ENCODE measurements around the gene PDLIM7. TPM values are rescaled to one million over a fixed set of nuclear protein-coding genes. Genes with fewer than 3 reads are reported as not detected.

PDLIM7 gene
- total RNA-seq, 1 experiment from 2014 or later, result 132 TPM

GRCh38 chr5:177491983-177492746 is 5.2 kb downstream of the PDLIM7 start:
- ChIA-PET CTCF (interaction anchor here (0.8 kb wide), 1 partner anchor 37 kb away, joined by 3 read pairs; no protein-coding TSS in a partner anchor), POLR2A (ENCODE audit: low non-redundant PET) (interaction anchor here (0.6 kb wide), 1 partner anchor 12 kb away, joined by 3 read pairs; no protein-coding TSS in a partner anchor)
- Histone ChIP-seq H3K9me3 (ENCODE audit: low read depth, low read length, poor library complexity, severe bottlenecking) (no peaks in the 10 kb centered on the region), H3K27me3 (replicated peaks; ENCODE audit: insufficient read depth, low read depth, low read length, poor library complexity) (no peaks in the 10 kb centered on the region), H3K36me3 (ENCODE audit: insufficient read depth, low read length, poor library complexity, severe bottlenecking) (peaks cover 18% of the 10 kb centered on the region), H3K4me1 (ENCODE audit: insufficient read depth, low read length, poor library complexity, severe bottlenecking) (peaks cover 54% of the 10 kb centered on the region), H3K4me3 (ENCODE audit: low read depth, low read length, poor library complexity, severe bottlenecking) (no peak overlapping the region), H3K27ac (ENCODE audit: low read depth, low read length, poor library complexity, severe bottlenecking) (no peak overlapping the region)
- TF ChIP-seq, protein P1, sequence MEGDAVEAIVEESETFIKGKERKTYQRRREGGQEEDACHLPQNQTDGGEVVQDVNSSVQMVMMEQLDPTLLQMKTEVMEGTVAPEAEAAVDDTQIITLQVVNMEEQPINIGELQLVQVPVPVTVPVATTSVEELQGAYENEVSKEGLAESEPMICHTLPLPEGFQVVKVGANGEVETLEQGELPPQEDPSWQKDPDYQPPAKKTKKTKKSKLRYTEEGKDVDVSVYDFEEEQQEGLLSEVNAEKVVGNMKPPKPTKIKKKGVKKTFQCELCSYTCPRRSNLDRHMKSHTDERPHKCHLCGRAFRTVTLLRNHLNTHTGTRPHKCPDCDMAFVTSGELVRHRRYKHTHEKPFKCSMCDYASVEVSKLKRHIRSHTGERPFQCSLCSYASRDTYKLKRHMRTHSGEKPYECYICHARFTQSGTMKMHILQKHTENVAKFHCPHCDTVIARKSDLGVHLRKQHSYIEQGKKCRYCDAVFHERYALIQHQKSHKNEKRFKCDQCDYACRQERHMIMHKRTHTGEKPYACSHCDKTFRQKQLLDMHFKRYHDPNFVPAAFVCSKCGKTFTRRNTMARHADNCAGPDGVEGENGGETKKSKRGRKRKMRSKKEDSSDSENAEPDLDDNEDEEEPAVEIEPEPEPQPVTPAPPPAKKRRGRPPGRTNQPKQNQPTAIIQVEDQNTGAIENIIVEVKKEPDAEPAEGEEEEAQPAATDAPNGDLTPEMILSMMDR (conservative IDR thresholded peaks at IDR 0.05; ENCODE audit: low read depth, low read length), result no peak
- no peak for TF ChIP-seq EZH2 (IDR thresholded peaks at IDR 0.05; ENCODE audit: borderline replicate concordance, low read depth, low read length, poor library complexity, severe bottlenecking)
- intact Hi-C loops (cut with micrococcal nuclease; ENCODE audit: unreplicated experiment), result no loop called here
- no TSS peak for BruUV-seq (replicated peaks)
- DNase-seq (ENCODE audit: low spot score), result no peak

DNA sequence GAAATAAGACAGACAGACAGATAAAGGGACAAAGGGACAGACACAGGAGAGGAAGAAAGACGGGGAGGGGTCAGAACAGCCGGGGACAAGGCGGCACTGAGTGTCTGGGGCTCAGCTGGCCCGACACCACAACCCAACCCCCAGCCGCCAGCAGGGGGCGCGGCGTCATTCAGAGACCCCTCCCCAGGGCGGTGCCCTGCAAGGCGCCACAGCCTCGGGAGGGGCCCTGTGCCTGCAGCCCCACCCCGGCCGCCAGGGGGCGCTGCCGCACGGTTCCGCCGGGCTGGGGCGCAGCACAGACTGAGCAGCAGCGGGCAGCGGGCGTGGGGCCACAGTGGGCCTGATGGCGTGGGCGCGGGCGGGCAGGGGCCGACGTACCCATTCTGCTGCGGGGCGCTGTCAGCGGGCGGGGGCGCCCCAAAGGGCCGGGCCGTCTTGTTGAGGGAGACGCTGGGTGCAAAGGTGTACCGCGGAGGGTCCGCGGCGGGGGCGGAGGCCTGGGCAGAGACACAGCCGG is 5.9 kb downstream of the PDLIM7 start:
- CTCF ChIA-PET, result interaction anchor here (0.6 kb wide), 1 partner anchor 25 kb away, joined by 3 read pairs; the partner anchor contains the start of gene DDX41
- Histone ChIP-seq H3K36me3 (ENCODE audit: insufficient read depth, low read length, poor library complexity, severe bottlenecking) (peaks cover 20% of the 10 kb centered on the region), H3K4me1 (ENCODE audit: insufficient read depth, low read length, poor library complexity, severe bottlenecking) (peaks cover 53% of the 10 kb centered on the region), H3K4me3 (ENCODE audit: low read depth, low read length, poor library complexity, severe bottlenecking) (peak overlapping the region; percentile 11), H3K27ac (ENCODE audit: low read depth, low read length, poor library complexity, severe bottlenecking) (peak overlapping the region; percentile 68), H3K27me3 (replicated peaks; ENCODE audit: insufficient read depth, low read depth, low read length, poor library complexity) (no peaks in the 10 kb centered on the region), H3K9me3 (ENCODE audit: low read depth, low read length, poor library complexity, severe bottlenecking) (no peaks in the 10 kb centered on the region)
- peak; percentile 91 for DNase-seq (ENCODE audit: low spot score)
- no TSS peak for BruUV-seq (replicated peaks)
- intact Hi-C loops (cut with micrococcal nuclease; ENCODE audit: unreplicated experiment), result no loop called here
- POLR2A ChIA-PET (ENCODE audit: low non-redundant PET), result no interaction called here
- TF ChIP-seq, protein P1 (conservative IDR thresholded peaks at IDR 0.05; ENCODE audit: low read depth, low read length), result peak; percentile 83
- no peak for TF ChIP-seq EZH2 (IDR thresholded peaks at IDR 0.05; ENCODE audit: borderline replicate concordance, low read depth, low read length, poor library complexity, severe bottlenecking)

GRCh38 chr5:177490992-177491391 is 6.4 kb downstream of the PDLIM7 start:
- BruUV-seq (replicated peaks), result no TSS peak
- Histone ChIP-seq H3K9me3 (ENCODE audit: low read depth, low read length, poor library complexity, severe bottlenecking) (no peaks in the 10 kb centered on the region), H3K4me3 (ENCODE audit: low read depth, low read length, poor library complexity, severe bottlenecking) (peak overlapping the region; percentile 11), H3K36me3 (ENCODE audit: insufficient read depth, low read length, poor library complexity, severe bottlenecking) (peaks cover 24% of the 10 kb centered on the region), H3K27ac (ENCODE audit: low read depth, low read length, poor library complexity, severe bottlenecking) (peak overlapping the region; percentile 68), H3K4me1 (ENCODE audit: insufficient read depth, low read length, poor library complexity, severe bottlenecking) (peaks cover 48% of the 10 kb centered on the region), H3K27me3 (replicated peaks; ENCODE audit: insufficient read depth, low read depth, low read length, poor library complexity) (no peaks in the 10 kb centered on the region)
- no peak for DNase-seq (ENCODE audit: low spot score)
- CTCF ChIA-PET, result interaction anchor here (0.6 kb wide), 1 partner anchor 26 kb away, joined by 3 read pairs; the partner anchor contains the start of gene DDX41
- intact Hi-C loops (cut with micrococcal nuclease; ENCODE audit: unreplicated experiment), result no loop called here
- POLR2A ChIA-PET (ENCODE audit: low non-redundant PET), result no interaction called here
- no peak for TF ChIP-seq EZH2 (IDR thresholded peaks at IDR 0.05; ENCODE audit: borderline replicate concordance, low read depth, low read length, poor library complexity, severe bottlenecking)
- TF ChIP-seq, protein P1 (conservative IDR thresholded peaks at IDR 0.05; ENCODE audit: low read depth, low read length), result no peak
